Brain pericyte (primary cell): ENCODE measurements around the gene AGBL4.
"Not testable (repeated sequence)": the region's sequence is repeated elsewhere in the genome, so short reads cannot be mapped to it uniquely, and the experiment has no call there.

ENCODE experiments used
- DNase-seq: peaks from one replicate; pipeline ENCODE4 v3.0.0-alpha.2; 2012; ENCODE audit warnings: low read depth, low spot score

AGBL4 gene

GRCh38 chr1:49036700-49037099 lies 987.1 kb downstream of the AGBL4 start:
- no peak for DNase-seq

- DNase-seq: no peak
These were observed 995.4 kb downstream of the AGBL4 start for GRCh38 chr1:49028396-49028795.

DNA sequence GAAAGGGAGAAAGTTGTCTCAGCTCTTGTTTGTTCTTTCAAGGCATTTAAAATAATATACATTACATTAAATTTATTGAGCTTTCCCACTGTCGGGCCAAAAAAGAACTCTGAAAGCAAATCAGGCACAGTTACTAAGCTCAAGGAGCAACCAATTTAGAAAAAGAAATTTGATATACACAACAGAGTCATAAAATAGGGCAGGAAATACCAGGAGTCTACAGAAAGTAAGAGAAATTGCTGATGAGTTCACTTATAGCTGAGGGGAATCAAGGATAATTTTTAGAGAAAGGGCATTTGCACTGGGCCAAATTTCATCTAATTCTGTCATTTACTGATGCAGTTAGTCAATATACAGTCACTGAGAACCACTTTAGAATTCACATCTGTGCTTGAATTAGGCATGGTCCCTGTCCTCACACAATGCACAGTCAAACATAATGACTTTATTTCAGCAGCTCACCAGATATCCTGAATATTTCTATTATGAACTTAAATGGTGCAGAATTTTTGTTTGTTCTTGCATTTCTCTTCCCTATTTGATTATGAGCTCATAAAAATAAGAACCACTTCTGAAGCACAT lies 997.4 kb downstream of the AGBL4 start:
- DNase-seq: no peak

DNA sequence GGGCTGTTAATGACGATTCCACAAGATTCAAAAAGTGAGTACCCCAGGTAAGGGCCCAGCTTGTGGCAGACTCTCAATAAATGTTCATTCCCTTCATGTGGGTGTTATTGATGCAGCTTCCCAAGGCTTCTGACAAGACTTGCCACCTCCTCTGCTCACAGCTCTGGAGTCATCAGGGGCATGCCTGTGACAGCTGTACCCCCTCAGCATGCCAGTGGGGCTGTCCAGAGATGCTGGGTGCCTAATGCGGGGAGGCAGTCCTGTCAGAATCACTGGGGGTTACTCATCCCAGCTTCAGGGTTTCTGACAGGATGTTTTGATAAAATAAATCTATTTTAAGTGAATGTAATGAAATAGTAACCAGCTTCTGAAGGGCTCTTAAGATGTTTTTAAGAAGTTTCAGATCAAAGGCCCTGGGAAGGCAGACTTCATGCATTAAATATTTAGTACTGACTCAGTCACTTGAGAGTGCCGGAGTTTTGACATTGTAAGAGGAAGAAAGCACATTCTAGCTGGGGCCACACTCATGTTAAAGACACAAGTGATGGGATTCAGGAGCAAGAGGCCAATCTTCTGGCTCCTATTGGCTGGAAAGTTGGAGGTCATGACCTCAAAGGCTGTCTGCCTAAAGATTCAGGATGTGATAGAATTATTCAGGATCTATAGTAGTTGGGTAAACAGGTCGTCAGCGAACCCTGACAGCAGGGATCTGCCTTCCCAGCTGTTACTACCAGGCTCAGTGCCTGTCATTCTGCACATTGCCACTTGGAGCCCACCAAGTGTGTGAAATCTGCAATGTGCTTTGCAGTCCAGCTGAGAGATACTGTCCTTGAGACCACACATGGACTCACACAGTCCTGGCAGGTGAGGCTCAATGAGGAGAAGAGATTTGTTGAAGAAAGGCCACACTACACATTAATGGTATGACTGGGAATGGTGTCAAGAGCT lies 1007.5 kb downstream of the AGBL4 start:
- DNase-seq: no peak

GRCh38 chr1:49013079-49013478 lies 1010.7 kb downstream of the AGBL4 start:
- DNase-seq: no peak

- DNase-seq: not testable (repeated sequence)
These were observed 1020.8 kb downstream of the AGBL4 start for GRCh38 chr1:49002981-49003380.

- DNase-seq: no peak
These were observed 1024.4 kb downstream of the AGBL4 start for GRCh38 chr1:48999321-48999720.

DNA sequence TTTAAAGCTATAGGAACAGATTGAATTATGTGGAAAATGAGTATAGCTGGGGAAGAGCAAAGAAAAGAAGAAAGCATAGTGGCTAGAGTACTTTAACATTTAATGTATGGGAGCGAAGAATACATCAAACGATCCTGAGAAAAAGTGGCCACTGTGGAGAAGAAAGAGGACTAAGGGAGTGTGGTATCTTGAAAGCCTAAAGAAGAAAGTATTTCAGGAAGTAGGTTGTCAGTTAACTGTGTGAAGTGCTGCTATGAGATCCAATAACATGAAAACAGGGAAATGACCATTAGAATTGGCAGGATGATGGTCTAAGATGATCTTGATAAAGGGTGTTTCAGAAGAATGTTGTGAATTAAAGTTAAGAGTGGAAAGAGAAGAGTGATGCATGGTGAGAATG lies 1027.4 kb downstream of the AGBL4 start:
- no peak for DNase-seq

- no peak for DNase-seq
These were observed 1035.0 kb downstream of the AGBL4 start for GRCh38 chr1:48988633-48989197.

- DNase-seq: no peak
These were observed 1043.8 kb downstream of the AGBL4 start for GRCh38 chr1:48979940-48980339.

DNA sequence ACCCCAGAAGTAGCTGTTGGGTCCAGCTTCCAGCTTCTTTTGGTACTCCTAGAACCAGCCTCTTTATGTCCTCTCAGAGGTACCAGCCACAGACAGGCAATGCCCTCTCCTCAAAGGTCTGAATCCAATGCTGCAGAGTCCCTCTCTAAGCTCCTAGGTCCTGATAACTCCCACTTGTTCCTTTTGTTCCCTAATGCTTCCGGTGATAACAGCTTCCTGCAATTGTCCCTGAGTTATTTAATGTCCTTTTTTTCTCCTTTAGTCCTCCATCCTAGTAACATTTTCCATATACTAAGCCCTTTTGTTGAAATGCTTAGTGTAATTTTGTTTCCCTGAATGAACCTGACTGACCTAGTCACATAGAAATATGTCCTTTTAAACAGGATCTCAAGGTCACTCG lies 1045.3 kb downstream of the AGBL4 start:
- no peak for DNase-seq

- no peak for DNase-seq
These were observed 1046.5 kb downstream of the AGBL4 start for GRCh38 chr1:48977273-48977672.

DNA sequence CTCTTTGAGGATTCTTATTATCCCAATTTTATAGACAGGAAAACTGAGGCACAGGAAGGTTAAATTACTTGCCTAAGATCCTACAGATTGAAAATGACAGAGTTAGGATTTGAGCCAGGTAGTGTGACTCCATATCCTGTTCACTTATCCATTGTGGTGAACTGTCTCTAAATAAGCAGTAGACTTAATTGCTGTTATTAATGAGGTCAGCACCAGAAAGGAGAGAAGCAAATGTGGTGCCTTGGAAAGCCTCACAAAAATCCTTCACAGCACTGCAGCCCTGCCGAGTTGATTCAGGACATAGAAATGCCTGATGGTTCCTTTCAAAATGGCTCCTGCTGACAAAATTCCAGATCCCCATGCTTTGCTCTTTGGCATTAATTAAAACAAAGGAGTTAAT lies 1053.8 kb downstream of the AGBL4 start:
- DNase-seq: no peak

DNA sequence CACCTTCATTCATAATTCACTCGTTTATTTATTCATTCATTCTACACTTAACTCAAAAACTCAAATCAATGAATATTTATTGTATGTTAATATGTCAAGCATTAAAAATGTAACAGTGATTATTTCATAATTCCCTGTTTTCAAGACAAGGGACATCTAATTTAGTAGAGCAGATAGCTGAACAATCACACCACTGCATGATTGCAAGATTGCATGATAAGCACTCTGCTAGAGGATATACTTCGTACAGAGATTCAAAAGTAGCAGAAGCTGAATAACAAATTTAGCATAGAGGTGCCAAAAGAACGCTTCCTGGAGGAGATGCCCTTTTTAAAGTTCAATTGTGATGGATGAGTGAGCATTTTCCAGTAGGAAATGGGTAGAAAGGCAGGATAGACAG lies 1056.4 kb downstream of the AGBL4 start:
- no peak for DNase-seq

DNA sequence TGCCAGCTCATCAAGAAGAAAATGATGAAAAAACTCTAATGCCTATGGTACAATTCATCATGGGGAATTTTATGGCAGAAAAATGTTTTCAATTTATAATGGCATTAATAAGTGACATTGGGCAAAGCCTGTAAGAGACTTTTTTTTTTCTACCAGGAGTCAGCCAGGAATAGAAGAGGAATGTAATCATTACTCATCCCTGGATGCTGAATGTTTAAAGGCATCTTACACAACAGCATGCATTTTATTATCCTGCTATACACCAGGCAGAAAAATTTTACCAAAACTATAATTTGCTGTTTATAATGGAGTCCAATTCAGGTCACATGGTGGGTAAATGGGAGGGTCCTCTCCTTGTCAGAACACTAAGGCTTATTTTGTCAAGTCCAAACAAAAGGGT lies 1057.2 kb downstream of the AGBL4 start:
- DNase-seq: no peak

GRCh38 chr1:48960320-48960719 lies 1063.4 kb downstream of the AGBL4 start:
- no peak for DNase-seq

DNA sequence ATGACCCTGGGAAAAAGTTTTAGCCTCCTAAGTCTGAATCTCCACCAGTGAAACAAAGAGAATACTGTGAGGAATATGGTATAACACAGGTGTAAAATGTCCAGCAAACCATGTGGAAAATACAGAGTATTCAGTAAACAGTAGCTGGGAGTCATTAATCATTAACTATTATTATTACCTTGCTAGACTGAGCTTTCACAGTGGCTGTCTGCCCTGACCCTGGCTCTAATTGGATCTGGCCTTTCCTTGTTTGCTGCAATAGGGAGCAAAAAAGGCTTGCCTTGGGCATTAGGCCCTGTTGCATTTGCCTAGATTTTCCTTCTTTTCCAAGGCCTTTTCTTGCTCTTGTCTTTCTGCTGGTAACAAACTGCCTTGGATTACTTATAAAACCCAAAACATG lies 1068.0 kb downstream of the AGBL4 start:
- no peak for DNase-seq

DNA sequence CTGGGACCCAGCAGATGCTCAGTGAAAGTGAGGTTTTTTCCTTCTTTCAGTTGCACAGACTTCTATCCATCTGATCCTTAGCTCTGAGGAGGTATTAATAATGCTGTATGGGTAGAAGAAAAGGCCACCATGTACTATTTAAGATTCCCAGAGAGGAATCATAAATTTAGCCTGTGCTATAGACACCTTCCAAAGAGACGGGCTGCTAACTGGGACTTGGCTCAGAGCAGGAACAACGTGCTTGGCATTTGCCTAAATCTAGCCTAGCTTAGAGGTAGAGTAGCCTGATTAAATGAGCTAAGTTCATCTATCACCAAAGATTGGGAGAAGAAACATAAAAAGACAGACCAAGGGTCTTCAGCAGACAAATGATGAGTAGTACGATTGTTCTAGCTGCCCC lies 1070.1 kb downstream of the AGBL4 start:
- no peak for DNase-seq

DNA sequence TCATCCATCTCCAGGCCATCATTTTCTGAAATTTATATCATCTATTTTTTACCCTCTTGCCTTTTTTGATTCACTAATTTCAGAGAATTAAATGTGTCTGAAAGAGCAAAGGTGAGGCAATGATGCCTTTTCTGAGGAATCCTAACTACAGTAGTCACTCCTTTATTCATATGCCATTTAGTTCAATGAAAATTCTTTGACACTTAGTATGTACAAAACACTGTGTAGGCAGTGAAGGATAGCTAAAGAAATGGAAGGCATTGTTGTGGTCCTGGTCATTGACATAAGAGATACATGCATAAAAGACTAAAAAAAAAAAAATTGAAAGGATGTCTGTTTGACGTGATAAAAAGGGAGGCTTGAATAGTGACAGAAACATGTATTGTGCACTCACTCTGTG lies 1075.2 kb downstream of the AGBL4 start:
- no peak for DNase-seq

DNA sequence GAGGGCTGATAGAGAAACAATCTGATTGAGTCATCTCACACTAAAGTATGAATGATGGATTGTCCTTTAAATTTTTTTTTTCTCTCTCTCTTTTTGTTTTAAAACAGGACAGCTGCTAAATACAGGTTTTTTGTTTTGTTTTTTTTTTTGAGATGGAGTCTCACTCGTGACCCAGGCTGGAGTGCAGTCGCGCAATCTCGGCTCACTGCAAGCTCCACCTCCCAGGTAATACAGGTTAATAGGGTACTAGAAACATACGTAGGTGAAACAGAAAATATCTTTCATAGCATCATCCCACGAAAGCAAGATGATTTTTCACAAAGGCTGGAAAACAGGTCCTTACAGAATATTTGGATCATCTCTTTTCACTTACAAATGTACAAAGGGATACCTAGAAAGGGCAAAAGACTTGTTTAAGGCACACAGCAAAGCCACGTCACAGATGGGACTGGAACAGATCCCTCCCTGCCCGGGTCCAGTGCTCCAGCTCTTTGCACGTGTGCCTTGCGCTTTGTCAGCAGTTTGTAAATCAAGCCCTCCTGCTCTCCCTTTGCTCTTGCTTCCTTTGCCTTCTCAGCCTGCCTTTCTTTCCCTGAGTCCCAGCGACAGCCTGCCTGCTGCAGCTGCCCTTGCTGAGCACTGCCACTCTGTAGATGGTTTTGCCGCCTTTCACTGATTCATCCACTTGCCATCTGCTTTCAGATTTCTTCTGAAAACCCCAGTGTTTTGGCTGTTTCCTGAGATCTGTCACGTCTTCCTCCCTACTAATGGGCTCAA lies 1075.8 kb downstream of the AGBL4 start:
- DNase-seq: no peak

DNA sequence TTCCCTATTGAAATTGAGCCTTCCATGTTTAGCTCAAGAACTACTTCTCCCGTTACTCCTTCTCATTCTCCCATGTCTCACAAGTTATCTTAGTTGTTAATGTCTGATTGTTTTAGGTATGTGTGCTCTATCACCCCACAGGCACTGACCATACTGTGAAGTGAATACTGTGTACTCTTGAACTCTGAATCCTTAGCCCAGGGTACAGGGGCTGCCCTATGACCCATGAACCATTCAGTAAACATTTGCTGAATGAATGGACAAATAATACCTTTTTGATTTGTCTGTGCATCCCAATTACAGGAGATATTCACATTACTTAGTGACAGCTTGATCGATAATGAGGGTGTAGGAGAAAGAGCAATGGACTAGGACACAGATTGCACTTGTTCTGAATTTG lies 1077.7 kb downstream of the AGBL4 start:
- no peak for DNase-seq

DNA sequence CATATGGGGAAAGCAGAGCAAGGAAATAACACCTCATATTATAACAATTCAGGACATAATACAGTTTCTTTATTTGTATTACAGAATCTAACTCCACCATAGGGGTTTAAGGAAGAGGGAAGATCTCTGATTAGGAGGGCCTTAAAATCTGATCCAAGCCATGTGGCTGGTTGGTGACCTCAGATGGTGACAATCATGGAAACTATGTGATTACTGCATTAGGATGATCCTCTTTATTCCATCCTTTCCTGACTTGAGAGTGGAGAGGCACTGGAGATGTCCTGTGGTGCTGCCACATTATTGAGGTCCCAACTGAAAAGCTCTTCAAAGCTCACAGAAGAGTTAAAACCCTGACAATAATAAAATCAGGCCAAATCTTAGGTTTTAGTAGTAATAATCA lies 1078.9 kb downstream of the AGBL4 start:
- DNase-seq: no peak
